ELR (cell line): ENCODE data around the gene RPUSD3.
"Not testable (repeated sequence)": the region's sequence is repeated elsewhere in the genome, so short reads cannot be mapped to it uniquely, and the experiment has no call there.

ENCODE experiments used
- DNase-seq: peaks from one replicate; pipeline ENCODE4 v3.0.0-alpha.2; 2015; ENCODE audit warnings: low read depth

RPUSD3 gene

GRCh38 chr3:9865125-9865637, 21.4 kb upstream of the RPUSD3 start:
- DNase-seq: not testable (repeated sequence)

- peak; percentile 38 for DNase-seq
Measured at GRCh38 chr3:9864200-9864927, 20.6 kb upstream of the RPUSD3 start.

GRCh38 chr3:9863058-9863772, 19.4 kb upstream of the RPUSD3 start:
- DNase-seq: no peak

DNA sequence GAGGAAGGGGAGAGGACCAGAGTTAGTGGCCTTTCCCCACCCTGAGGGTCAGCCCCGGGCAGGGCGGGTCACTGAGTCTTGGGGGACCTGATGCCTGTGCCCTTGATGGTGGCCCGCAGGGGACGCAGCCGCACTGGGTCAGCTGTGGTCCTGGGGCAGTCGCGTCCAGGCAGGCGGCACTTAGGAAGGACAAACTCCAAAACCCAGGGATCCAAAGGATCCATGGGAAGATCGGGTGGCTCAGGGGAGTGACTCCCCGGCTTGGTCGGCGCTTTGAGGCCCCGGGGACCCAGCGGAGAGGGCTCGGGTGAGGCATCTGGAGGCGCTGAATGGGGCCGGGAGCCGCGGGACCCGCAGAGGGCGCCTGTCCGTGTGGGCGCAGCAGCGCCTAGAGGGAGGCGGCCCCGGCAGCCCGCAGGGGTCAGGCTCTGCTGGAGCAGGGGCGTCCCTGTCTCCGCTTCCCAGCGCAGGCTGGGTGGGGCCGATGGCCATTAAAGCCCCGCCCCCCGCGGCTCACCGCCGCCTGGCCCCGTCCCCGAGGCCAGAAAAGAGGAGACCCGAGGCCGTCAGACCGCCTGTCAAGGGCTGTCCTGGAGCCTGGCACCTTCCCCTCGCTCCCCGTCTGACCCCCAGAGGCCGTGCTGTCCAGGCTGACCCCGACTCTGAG, 18.7 kb upstream of the RPUSD3 start:
- peak; percentile 71 for DNase-seq

DNA sequence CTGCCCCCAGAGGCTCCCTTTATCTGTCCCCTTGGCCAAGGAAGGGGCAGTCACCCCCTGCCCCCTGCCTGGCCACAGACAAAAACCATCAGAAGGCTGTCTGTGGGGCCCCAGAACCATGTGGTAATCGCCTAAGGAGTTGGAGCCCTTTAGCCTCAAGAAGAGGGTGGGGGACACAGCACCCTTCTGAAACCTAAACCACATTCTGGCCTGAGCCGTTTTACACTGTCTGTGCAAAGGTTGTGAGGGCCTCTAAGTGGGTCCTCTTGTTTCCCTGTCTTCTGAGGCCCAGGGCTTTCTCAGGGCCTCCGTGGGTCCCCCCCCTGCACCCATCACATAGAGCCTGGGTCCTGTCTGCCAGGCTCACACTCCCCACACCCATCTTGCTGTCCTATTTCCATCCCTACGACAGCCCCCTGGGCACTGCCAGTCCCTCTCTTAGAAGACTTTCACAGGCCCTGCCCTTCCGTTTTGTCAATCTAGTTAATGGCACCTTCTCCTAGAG, 17.9 kb upstream of the RPUSD3 start:
- no peak for DNase-seq

DNA sequence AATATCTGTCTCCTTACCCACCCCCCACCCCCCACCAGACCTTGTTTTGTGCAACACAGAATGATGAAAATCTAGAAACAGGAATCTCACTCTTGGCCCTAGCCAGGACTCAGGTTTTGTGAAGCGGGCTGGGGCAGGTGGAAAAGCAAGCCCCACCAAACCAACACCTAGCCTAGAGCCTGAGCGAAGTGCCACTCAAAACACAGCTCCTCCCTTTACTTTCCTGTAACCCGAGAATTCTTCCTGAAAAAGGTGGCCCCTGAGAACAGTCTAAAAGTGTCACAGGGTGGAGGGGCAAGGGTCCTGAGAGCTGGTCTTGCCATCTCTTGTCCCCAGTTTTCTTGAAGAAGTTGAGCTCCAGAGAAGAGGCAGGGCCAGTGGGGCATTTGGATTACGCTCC, 17.4 kb upstream of the RPUSD3 start:
- no peak for DNase-seq

GRCh38 chr3:9859530-9860025, 15.8 kb upstream of the RPUSD3 start:
- no peak for DNase-seq

DNA sequence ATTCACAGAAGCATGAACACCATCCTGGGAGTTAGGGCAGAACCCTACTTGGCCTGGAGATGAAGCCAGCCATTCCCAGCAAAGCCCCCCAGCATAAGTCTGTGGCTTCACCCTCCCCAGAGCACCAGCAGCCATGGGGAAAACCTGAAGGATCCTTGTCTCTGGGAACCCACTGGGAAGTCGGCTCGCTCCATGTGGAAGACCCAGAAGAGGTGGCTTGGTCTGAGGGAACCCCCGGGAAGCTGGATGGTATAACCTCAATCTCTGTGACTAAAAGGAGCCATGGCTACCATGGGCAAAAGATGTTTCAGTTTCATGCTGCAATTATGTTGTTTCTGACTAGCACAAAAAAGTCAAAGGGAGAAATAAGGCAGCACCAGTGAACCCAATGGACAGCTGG, 11.8 kb upstream of the RPUSD3 start:
- DNase-seq: no peak

GRCh38 chr3:9854291-9854940, 10.6 kb upstream of the RPUSD3 start:
- DNase-seq: not testable (repeated sequence)

- peak; percentile 16 for DNase-seq
Measured at GRCh38 chr3:9852528-9852927, 8.7 kb upstream of the RPUSD3 start.

GRCh38 chr3:9851926-9852325, 8.1 kb upstream of the RPUSD3 start:
- DNase-seq: not testable (repeated sequence)

DNA sequence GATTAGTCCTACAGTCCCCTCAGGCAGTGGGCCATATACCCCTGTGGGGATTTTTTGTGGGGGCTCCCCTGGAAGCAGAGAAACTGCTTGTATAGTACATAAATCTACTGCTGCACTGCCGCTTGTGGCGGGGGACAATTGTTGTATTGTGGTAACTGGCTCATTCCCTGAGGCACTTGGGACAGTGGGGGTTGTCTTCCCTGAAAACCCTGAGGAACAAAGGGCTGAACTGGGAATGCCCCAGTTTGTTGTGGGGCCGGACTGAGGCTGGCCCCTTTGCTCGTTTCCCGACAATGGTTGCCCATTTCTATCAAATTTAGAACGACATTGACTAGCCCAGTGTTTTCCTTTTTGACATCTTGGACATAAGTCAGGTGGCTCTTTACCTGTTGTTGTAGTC, 7.6 kb upstream of the RPUSD3 start:
- not testable (repeated sequence) for DNase-seq

DNA sequence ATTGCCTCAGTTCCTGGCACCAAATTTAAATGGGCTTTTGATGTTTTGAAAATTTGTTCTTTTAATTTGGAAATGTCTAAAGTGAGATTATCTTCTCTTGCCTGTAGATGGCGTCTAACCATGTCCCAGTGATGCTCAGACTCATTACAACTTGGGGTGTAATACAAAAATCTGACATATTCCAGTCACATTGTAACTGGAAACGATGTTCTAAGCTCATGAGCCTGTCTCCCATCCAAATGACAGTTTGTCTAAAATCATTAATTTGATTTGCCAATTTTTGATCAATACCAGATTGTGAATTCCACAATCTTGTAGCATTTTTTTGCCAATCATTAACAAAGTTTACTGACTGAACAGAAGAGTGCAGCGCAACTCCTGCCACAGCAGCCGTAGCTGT, 5.1 kb upstream of the RPUSD3 start:
- peak; percentile 46 for DNase-seq

DNA sequence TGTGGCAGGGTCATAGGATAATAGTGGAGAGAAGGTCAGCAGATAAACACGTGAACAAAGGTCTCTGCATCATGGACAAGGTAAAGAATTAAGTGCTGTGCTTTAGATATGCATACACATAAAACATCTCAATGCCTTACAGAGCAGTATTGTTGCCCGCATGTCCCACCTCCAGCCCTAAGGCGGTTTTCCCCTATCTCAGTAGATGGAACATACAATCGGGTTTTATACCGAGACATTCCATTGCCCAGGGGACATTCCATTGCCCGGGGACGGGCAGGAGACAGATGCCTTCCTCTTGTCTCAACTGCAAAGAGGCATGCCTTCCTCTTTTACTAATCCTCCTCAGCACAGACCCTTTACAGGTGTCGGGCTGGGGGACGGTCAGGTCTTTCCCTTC, 4.1 kb upstream of the RPUSD3 start:
- DNase-seq: not testable (repeated sequence)

DNA sequence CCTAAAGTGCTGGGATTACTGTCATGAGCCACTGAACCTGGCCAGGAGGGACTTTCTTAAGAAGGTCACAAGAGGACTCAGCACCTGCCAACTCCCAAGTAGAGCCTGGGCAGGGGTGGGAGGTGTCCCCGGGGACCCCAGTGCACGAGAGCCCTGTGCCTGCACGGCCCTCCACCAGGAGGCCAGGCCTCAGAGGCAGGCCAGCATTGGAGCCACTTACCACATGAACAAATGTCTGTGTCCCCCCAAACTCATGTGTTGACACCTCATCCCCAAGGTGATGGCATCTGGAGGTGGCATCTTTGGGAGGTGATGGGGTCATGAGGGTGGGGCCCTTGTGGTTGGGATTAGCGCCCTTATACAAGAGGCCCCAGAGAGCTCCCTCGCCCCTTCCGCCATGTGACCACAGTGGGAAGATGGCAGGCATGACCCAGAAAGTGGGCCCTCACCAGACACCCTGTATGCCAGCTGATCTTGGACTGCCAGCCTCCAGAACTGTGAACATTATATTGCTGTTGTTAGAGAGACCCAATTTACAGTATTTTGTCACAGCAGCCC, 3.2 kb upstream of the RPUSD3 start:
- no peak for DNase-seq

DNA sequence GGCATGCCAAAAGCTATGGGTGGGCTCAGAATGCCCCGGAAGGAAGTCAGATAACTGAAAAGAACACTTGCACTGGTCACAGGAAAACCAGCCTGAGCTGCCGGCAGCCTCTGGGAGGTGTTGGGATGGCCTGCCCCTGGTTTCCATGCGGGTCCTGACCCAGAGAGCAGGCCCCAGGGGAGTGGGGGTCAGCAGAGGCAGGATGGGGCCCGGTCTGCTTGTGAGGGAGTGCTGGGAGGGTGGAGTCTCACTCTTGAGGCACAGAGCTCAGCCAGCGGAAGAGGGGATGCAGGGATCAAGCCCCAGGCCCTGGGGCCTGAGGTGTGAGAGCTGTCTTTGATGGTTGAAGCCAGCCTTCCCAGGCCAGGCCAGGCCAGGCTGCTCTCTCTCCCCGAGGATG, 2.4 kb upstream of the RPUSD3 start:
- DNase-seq: no peak

DNA sequence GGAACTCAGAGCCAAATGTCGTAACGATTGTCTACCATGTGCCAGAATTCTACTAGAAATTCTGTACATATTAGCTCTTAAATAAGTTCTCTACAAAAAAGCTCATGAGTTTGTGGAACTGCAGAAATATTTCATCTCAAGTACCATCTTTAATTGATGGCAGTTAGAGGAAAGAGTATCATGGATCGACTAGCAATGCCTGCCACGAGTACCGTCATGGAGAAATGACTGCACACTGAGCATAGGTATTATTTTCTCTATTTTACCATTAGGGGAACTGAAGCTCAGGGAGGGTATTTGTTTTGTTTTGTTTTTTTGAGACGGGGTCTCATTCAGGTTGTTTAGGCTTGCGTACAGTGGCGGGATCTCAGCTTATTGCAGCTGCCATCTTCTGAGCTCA, 2.8 kb downstream of the RPUSD3 start:
- no peak for DNase-seq

DNA sequence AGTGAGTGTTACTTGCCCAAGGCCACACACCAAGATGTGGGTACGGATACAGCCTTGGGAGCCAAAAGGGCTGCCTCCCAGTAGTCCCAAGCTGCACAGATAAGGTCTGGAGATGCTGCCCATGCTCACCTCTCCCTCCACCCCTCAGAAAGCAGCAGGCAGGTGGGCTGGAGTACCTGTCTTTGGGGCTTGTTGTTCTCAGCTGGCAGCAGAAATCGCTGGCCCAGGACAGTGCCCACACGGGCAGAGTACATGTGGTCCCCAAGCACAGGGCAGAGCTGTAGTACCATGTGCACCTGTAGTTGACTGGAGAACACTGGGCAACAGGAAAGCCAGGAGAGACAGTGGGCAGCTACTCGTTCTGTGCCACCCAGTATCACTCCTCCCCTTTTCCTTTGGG, 5.0 kb downstream of the RPUSD3 start:
- DNase-seq: no peak

- peak; percentile 17 for DNase-seq
Measured at GRCh38 chr3:9837701-9838582, 5.9 kb downstream of the RPUSD3 start.

DNA sequence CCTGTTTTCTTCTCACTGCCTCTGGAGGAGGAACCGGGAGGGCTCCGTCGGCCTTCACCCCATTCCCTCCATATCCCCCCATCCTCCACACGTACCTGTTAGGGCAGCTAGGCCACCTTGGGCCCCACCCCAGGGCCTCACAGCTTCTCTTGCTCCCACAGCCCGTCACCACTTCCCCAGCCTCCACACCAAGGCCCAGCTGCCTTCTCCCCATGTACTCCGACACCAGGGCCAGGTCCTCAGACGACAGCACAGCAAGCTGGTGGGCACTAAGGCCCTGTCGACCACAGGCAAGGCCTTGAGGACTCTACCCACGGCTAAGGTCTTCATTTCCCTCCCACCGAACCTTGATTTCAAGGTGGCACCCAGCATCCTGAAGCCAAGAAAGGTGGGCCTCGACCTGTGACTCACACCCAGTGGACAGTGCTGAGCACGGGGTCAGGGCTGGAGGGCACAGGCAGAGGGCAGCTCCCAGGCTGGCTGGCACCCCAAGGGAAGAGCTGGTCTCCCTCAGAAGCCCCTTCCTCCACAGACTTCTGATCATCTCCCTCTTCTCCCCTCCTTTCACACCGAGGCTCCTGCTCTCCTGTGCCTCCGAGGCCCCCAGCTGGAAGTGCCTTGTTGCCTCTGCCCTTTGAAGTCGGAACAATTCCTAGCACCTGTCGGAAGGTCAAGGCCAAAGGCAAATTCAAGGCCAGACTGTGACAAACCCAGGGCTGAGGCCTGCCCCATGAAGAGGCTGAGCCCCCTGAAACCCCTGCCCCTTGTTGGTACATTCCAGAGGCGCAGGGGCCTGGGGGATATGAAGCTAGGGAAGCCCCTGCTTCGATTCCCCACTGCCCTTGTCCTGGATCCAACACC, 9.1 kb downstream of the RPUSD3 start:
- DNase-seq: no peak
